HEK293 (cell line): ENCODE measurements around the gene RBCK1.

ENCODE experiments used
- CTCF ChIA-PET: fragments of 350-600 bp; formaldehyde crosslinking; extraction: SDS; loops from one replicate; lab custom pipeline; 2021; ENCODE audit warnings: antibody characterized with exemption; lab: Yijun Ruan, JAX
- POLR2A ChIA-PET: fragments of 300-600 bp; formaldehyde crosslinking; extraction: SDS; loops from one replicate; lab custom pipeline; 2020; ENCODE audit warnings: antibody characterized with exemption, inconsistent platforms; lab: Yijun Ruan, JAX
- H3K27ac ChIP-seq: fragments of 200-500 bp; sonication (Bioruptor generic); 2 replicates; pipeline ENCODE4 v1.5.1; 2014; ENCODE audit warnings: low read depth, low read length, control low read depth, inconsistent platforms; ENCODE audit errors: extremely low read depth
- H3K36me3 ChIP-seq, 2 experiments: fragments of 200-500 bp in 1 of 2; sonication (Bioruptor generic) in 1 of 2; 1 replicate in 1 of 2; 2 replicates in 1 of 2; pipeline ENCODE4 v1.5.1; 2014 to 2017; ENCODE audit warnings: inconsistent platforms in 2 of 2, low read length in 2 of 2; ENCODE audit not compliant: control insufficient read depth in 2 of 2, insufficient read depth in 1 of 2
- H3K4me1 ChIP-seq: fragments of 200-500 bp; sonication (Bioruptor generic); 2 replicates; pipeline ENCODE4 v1.5.1; 2014; ENCODE audit warnings: mild to moderate bottlenecking, low read length, inconsistent platforms; ENCODE audit not compliant: control insufficient read depth, insufficient read depth
- H3K4me3 ChIP-seq: 2 replicates; pipeline ENCODE4 v1.5.1; 2011; ENCODE audit warnings: low read depth, mild to moderate bottlenecking, control low read depth, low read length, moderate library complexity
- H3K9me3 ChIP-seq: fragments of 200-500 bp; sonication (Bioruptor generic); 2 replicates; pipeline ENCODE4 v1.5.1; 2014; ENCODE audit warnings: low read depth, low read length, inconsistent platforms; ENCODE audit not compliant: control insufficient read depth, insufficient read depth
- GLI2 ChIP-seq: fragments of 450-650 bp; formaldehyde crosslinking; IDR thresholded peaks from 2 replicates; pipeline ENCODE4; 2017; ENCODE audit warnings: missing biosample characterization, missing genetic modification characterization, low read depth, borderline replicate concordance
- GLIS1 ChIP-seq: fragments of 450-650 bp; formaldehyde crosslinking; IDR thresholded peaks from 2 replicates; pipeline ENCODE4 v1.5.1; 2016; ENCODE audit warnings: missing biosample characterization, missing genetic modification characterization
- IKZF3 ChIP-seq: fragments of 450-650 bp; IDR thresholded peaks from 2 replicates; pipeline ENCODE4 v1.5.0; 2018; ENCODE audit warnings: missing biosample characterization, mild to moderate bottlenecking, missing genetic modification characterization, moderate library complexity
- KLF1 ChIP-seq: fragments of 450-650 bp; formaldehyde crosslinking; IDR thresholded peaks from 2 replicates; pipeline ENCODE4 v1.5.1; 2016; ENCODE audit warnings: missing biosample characterization, missing genetic modification characterization
- ZBTB48 ChIP-seq: fragments of 450-650 bp; formaldehyde crosslinking; IDR thresholded peaks from 2 replicates; pipeline ENCODE4 v1.5.1; 2016; ENCODE audit warnings: missing biosample characterization, missing genetic modification characterization
- ZIC2 ChIP-seq: fragments of 450-650 bp; formaldehyde crosslinking; IDR thresholded peaks from 2 replicates; pipeline ENCODE4 v1.5.1; 2016; ENCODE audit warnings: missing biosample characterization, missing genetic modification characterization
- ZNF114 ChIP-seq: fragments of 450-650 bp; formaldehyde crosslinking; IDR thresholded peaks from 2 replicates; pipeline ENCODE4 v1.5.0; 2017; ENCODE audit warnings: missing biosample characterization, missing genetic modification characterization
- ZNF274 ChIP-seq, 2 experiments: fragments of 200-500 bp in 1 of 2; fragments of 450-650 bp in 1 of 2; sonication (Bioruptor generic) in 1 of 2; formaldehyde crosslinking in 1 of 2; IDR thresholded peaks; 2 replicates each; pipeline versions ENCODE4 v1.5.1 to v1.6.1; 2014 to 2016; ENCODE audit warnings: borderline replicate concordance in 1 of 2, inconsistent platforms in 1 of 2, low read length in 1 of 2, missing biosample characterization in 1 of 2, missing genetic modification characterization in 1 of 2
- ZNF354C ChIP-seq: fragments of 450-650 bp; formaldehyde crosslinking; IDR thresholded peaks from 2 replicates; pipeline ENCODE4 v1.5.1; 2016; ENCODE audit warnings: missing biosample characterization, missing genetic modification characterization, low read depth, borderline replicate concordance
- ZNF394 ChIP-seq: fragments of 450-650 bp; formaldehyde crosslinking; IDR thresholded peaks from 2 replicates; pipeline ENCODE4 v1.5.1; 2016; ENCODE audit warnings: missing biosample characterization, missing genetic modification characterization, mild to moderate bottlenecking, moderate library complexity, borderline replicate concordance
- ZNF670 ChIP-seq: fragments of 450-650 bp; formaldehyde crosslinking; IDR thresholded peaks from 2 replicates; pipeline ENCODE4 v1.5.1; 2016; ENCODE audit warnings: missing biosample characterization, missing genetic modification characterization, low read depth
- ZNF76 ChIP-seq: fragments of 450-650 bp; formaldehyde crosslinking; IDR thresholded peaks from 2 replicates; pipeline ENCODE4; 2016; ENCODE audit warnings: low read depth, missing biosample characterization, missing genetic modification characterization, borderline replicate concordance
- ZXDB ChIP-seq: fragments of 450-650 bp; formaldehyde crosslinking; IDR thresholded peaks from 2 replicates; pipeline ENCODE4 v1.5.1; 2016; ENCODE audit warnings: missing biosample characterization, missing genetic modification characterization
- TF ChIP-seq, protein P1 (sequence below): fragments of 450-650 bp; formaldehyde crosslinking; IDR thresholded peaks from 2 replicates; pipeline ENCODE4 v1.5.1; 2016; ENCODE audit warnings: missing biosample characterization, missing genetic modification characterization
- TF ChIP-seq, protein P2 (sequence below): fragments of 450-650 bp; formaldehyde crosslinking; IDR thresholded peaks from 2 replicates; pipeline ENCODE4 v1.5.1; 2016; ENCODE audit warnings: missing biosample characterization, missing genetic modification characterization
- TF ChIP-seq, protein P3 (sequence below): fragments of 450-650 bp; formaldehyde crosslinking; IDR thresholded peaks from 2 replicates; pipeline ENCODE4 v1.5.1; 2016; ENCODE audit warnings: missing biosample characterization, missing genetic modification characterization
- TF ChIP-seq, protein P4 (sequence below): fragments of 450-650 bp; IDR thresholded peaks from 2 replicates; pipeline ENCODE4 v1.5.1; 2018; ENCODE audit warnings: missing biosample characterization, mild to moderate bottlenecking, missing genetic modification characterization
- TF ChIP-seq, protein P5 (sequence below): fragments of 450-650 bp; formaldehyde crosslinking; IDR thresholded peaks from 2 replicates; pipeline ENCODE4 v1.5.1; 2016; ENCODE audit warnings: missing biosample characterization, missing genetic modification characterization
- TF ChIP-seq, protein P6 (sequence below): fragments of 450-650 bp; formaldehyde crosslinking; IDR thresholded peaks from 2 replicates; pipeline ENCODE4 v1.5.1; 2016; ENCODE audit warnings: missing biosample characterization, missing genetic modification characterization
- TF ChIP-seq, protein P7 (sequence below): fragments of 450-650 bp; formaldehyde crosslinking; IDR thresholded peaks from 2 replicates; pipeline ENCODE4 v1.5.1; 2017; ENCODE audit warnings: missing biosample characterization, missing genetic modification characterization

The RBCK1 gene

DNA sequence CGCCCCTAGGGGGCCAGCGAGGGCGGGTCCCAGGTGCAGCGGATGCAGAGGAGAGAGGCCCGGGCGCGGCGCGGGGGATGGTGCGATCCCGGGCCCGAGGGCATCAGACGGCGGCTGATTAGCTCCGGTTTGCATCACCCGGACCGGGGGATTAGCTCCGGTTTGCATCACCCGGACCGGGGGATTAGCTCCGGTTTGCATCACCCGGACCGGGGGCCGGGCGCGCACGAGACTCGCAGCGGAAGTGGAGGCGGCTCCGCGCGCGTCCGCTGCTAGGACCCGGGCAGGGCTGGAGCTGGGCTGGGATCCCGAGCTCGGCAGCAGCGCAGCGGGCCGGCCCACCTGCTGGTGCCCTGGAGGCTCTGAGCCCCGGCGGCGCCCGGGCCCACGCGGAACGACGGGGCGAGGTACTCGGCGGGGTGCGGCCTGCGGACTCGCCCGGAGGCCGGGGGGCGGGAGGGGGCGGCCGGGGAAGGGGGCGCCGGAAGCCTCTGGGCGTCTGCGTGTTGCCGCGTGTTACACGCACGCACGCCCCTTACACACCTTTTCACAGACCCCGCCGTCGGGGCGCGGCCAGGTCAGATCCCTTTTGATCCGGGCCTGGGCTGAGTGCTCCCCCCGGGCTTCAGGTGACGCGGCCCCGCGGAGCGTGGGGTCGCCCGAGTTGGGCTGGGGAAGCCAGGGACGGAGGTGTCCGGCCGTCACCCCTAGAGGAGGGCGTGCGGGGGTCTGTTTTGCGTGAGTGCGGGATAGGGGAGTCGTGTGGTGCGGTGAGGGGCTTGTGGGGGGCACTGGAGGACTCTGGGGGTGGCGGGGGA lies 27.1 kb upstream of the RBCK1 start:
- ChIA-PET CTCF (interaction anchor here (0.6 to 1.7 kb wide), 5 partner anchors 14 to 264 kb away, joined by 3 to 8 read pairs (median 3); no protein-coding TSS in a partner anchor), POLR2A (interaction anchor here (0.5 to 2.0 kb wide), 14 partner anchors 10 to 328 kb away, joined by 3 to 20 read pairs (median 4); partner anchors contain the start of gene NRSN2)
- Histone ChIP-seq H3K4me1 (peaks cover 9% of the 10 kb centered on the region; the same call in 1 of the 2 replicates), H3K27ac (peak overlapping the region; percentile 87), H3K36me3 (no peaks in the 10 kb centered on the region), H3K9me3 (no peaks in the 10 kb centered on the region), H3K4me3 (peak overlapping the region; percentile 60)
- TF ChIP-seq, protein P1, sequence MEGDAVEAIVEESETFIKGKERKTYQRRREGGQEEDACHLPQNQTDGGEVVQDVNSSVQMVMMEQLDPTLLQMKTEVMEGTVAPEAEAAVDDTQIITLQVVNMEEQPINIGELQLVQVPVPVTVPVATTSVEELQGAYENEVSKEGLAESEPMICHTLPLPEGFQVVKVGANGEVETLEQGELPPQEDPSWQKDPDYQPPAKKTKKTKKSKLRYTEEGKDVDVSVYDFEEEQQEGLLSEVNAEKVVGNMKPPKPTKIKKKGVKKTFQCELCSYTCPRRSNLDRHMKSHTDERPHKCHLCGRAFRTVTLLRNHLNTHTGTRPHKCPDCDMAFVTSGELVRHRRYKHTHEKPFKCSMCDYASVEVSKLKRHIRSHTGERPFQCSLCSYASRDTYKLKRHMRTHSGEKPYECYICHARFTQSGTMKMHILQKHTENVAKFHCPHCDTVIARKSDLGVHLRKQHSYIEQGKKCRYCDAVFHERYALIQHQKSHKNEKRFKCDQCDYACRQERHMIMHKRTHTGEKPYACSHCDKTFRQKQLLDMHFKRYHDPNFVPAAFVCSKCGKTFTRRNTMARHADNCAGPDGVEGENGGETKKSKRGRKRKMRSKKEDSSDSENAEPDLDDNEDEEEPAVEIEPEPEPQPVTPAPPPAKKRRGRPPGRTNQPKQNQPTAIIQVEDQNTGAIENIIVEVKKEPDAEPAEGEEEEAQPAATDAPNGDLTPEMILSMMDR (tag by site-specific recombination) = peak; percentile 78
- TF ChIP-seq, protein P2, sequence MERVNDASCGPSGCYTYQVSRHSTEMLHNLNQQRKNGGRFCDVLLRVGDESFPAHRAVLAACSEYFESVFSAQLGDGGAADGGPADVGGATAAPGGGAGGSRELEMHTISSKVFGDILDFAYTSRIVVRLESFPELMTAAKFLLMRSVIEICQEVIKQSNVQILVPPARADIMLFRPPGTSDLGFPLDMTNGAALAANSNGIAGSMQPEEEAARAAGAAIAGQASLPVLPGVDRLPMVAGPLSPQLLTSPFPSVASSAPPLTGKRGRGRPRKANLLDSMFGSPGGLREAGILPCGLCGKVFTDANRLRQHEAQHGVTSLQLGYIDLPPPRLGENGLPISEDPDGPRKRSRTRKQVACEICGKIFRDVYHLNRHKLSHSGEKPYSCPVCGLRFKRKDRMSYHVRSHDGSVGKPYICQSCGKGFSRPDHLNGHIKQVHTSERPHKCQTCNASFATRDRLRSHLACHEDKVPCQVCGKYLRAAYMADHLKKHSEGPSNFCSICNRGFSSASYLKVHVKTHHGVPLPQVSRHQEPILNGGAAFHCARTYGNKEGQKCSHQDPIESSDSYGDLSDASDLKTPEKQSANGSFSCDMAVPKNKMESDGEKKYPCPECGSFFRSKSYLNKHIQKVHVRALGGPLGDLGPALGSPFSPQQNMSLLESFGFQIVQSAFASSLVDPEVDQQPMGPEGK (tag by site-specific recombination) = peak; percentile 80
- TF ChIP-seq, protein P3, sequence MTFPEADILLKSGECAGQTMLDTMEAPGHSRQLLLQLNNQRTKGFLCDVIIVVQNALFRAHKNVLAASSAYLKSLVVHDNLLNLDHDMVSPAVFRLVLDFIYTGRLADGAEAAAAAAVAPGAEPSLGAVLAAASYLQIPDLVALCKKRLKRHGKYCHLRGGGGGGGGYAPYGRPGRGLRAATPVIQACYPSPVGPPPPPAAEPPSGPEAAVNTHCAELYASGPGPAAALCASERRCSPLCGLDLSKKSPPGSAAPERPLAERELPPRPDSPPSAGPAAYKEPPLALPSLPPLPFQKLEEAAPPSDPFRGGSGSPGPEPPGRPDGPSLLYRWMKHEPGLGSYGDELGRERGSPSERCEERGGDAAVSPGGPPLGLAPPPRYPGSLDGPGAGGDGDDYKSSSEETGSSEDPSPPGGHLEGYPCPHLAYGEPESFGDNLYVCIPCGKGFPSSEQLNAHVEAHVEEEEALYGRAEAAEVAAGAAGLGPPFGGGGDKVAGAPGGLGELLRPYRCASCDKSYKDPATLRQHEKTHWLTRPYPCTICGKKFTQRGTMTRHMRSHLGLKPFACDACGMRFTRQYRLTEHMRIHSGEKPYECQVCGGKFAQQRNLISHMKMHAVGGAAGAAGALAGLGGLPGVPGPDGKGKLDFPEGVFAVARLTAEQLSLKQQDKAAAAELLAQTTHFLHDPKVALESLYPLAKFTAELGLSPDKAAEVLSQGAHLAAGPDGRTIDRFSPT = 0 out of 2 replicates have a peak, but pooled peaks have one; percentile 19
- no peak for TF ChIP-seq ZNF114
- TF ChIP-seq ZNF354C (tag by site-specific recombination) = no peak
- TF ChIP-seq GLIS1 (tag by site-specific recombination) = peak; percentile 87
- no peak for TF ChIP-seq GLI2 (tag by site-specific recombination)
- peak; percentile 87 for TF ChIP-seq KLF1 (tag by site-specific recombination)
- TF ChIP-seq, protein P4, sequence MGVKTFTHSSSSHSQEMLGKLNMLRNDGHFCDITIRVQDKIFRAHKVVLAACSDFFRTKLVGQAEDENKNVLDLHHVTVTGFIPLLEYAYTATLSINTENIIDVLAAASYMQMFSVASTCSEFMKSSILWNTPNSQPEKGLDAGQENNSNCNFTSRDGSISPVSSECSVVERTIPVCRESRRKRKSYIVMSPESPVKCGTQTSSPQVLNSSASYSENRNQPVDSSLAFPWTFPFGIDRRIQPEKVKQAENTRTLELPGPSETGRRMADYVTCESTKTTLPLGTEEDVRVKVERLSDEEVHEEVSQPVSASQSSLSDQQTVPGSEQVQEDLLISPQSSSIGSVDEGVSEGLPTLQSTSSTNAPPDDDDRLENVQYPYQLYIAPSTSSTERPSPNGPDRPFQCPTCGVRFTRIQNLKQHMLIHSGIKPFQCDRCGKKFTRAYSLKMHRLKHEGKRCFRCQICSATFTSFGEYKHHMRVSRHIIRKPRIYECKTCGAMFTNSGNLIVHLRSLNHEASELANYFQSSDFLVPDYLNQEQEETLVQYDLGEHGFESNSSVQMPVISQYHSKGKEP (tag by site-specific recombination) = peak; percentile 74
- TF ChIP-seq ZXDB (tag by site-specific recombination) = peak; percentile 74; the same call in 1 of the 2 replicates
- TF ChIP-seq IKZF3 = peak; percentile 71
- TF ChIP-seq ZBTB48 (tag by site-specific recombination) = 0 out of 2 replicates have a peak, but pooled peaks have one; percentile 46
- TF ChIP-seq, protein P5, sequence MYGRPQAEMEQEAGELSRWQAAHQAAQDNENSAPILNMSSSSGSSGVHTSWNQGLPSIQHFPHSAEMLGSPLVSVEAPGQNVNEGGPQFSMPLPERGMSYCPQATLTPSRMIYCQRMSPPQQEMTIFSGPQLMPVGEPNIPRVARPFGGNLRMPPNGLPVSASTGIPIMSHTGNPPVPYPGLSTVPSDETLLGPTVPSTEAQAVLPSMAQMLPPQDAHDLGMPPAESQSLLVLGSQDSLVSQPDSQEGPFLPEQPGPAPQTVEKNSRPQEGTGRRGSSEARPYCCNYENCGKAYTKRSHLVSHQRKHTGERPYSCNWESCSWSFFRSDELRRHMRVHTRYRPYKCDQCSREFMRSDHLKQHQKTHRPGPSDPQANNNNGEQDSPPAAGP (tag by site-specific recombination) = peak; percentile 92
- TF ChIP-seq, protein P6, sequence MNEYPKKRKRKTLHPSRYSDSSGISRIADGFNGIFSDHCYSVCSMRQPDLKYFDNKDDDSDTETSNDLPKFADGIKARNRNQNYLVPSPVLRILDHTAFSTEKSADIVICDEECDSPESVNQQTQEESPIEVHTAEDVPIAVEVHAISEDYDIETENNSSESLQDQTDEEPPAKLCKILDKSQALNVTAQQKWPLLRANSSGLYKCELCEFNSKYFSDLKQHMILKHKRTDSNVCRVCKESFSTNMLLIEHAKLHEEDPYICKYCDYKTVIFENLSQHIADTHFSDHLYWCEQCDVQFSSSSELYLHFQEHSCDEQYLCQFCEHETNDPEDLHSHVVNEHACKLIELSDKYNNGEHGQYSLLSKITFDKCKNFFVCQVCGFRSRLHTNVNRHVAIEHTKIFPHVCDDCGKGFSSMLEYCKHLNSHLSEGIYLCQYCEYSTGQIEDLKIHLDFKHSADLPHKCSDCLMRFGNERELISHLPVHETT (tag by site-specific recombination) = 0 out of 2 replicates have a peak, but pooled peaks have one; percentile 45
- TF ChIP-seq, protein P7, sequence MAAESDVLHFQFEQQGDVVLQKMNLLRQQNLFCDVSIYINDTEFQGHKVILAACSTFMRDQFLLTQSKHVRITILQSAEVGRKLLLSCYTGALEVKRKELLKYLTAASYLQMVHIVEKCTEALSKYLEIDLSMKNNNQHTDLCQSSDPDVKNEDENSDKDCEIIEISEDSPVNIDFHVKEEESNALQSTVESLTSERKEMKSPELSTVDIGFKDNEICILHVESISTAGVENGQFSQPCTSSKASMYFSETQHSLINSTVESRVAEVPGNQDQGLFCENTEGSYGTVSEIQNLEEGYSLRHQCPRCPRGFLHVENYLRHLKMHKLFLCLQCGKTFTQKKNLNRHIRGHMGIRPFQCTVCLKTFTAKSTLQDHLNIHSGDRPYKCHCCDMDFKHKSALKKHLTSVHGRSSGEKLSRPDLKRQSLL (tag by site-specific recombination) = peak; percentile 59; the same call in 1 of the 2 replicates
- TF ChIP-seq ZIC2 = peak; percentile 62
- peak; percentile 57; the same call in 1 of the 2 replicates for TF ChIP-seq ZNF76
- peak; percentile 86 for TF ChIP-seq ZNF394
- TF ChIP-seq ZNF670 (tag by site-specific recombination) = no peak
- TF ChIP-seq ZNF274 (IDR thresholded peaks at IDR 0.05; ENCODE audit: low read length) = no peak
- TF ChIP-seq ZNF274 (tag by site-specific recombination; IDR thresholded peaks at IDR 0.05; ENCODE audit: borderline replicate concordance) = no peak
